IMR-90 (cell line): ENCODE results near the gene SGMS1. TPM values are rescaled to one million over a fixed set of nuclear protein-coding genes. Genes with fewer than 3 reads are reported as not detected.
A peak's percentile ranks its signal among the peaks of the same experiment; 100 is the strongest.

Source experiments
- ATAC-seq: fragments of 200-7000 bp; cut with Tn5 transposase; 2 replicates; pipeline ENCODE4 v1.9.1; 2020; ENCODE audit warnings: low read depth, mild to moderate bottlenecking, moderate library complexity
- BruUV-seq: library from RNA; stranded (reverse); fragments of 400-500 nt; replicated peaks from 2 replicates; lab custom pipeline; 2021; lab: Mats Ljungman, UMichigan
- CTCF ChIA-PET: fragments of 300-600 bp; formaldehyde crosslinking; extraction: SDS; loops from one replicate; lab custom pipeline; 2021; ENCODE audit warnings: antibody characterized with exemption; lab: Yijun Ruan, JAX
- POLR2A ChIA-PET: fragments of 300-600 bp; sonication (Branson Sonifier 250); formaldehyde crosslinking; loops from one replicate; lab custom pipeline; 2022; ENCODE audit warnings: antibody characterized with exemption; ENCODE audit not compliant: unreplicated experiment; lab: Charles Lee
- DNase-seq: peaks from one replicate; pipeline ENCODE4 v3.0.0; 2013
- H2AFZ ChIP-seq: replicated peaks from 2 replicates; pipeline ENCODE3; 2013; ENCODE audit warnings: low read length, mild to moderate bottlenecking; ENCODE audit not compliant: poor library complexity
- H2AK5ac ChIP-seq: 2 replicates; pipeline ENCODE4 v1.6.1; 2013; ENCODE audit warnings: low read depth, low read length, inconsistent platforms
- H2AK9ac ChIP-seq: replicated peaks from 2 replicates; pipeline ENCODE3; 2013; ENCODE audit warnings: mild to moderate bottlenecking, low read depth, low read length, moderate library complexity; ENCODE audit not compliant: poor library complexity
- H2BK120ac ChIP-seq: 2 replicates; pipeline ENCODE4 v1.6.1; 2013; ENCODE audit warnings: low read depth, low read length, inconsistent platforms
- H2BK15ac ChIP-seq: 3 replicates; pipeline ENCODE4 v1.6.1; 2013; ENCODE audit warnings: low read depth, low read length, inconsistent platforms
- H2BK20ac ChIP-seq: 2 replicates; pipeline ENCODE4 v1.6.1; 2013; ENCODE audit warnings: low read depth, mild to moderate bottlenecking, inconsistent platforms, low read length, moderate library complexity
- H2BK5ac ChIP-seq: 2 replicates; pipeline ENCODE4 v1.6.1; 2013; ENCODE audit warnings: mild to moderate bottlenecking, low read depth, low read length, inconsistent platforms; ENCODE audit not compliant: poor library complexity, severe bottlenecking
- H3K14ac ChIP-seq: replicated peaks from 2 replicates; pipeline ENCODE4 v1.6.1; 2013; ENCODE audit warnings: low read depth, low read length, inconsistent platforms
- H3K18ac ChIP-seq: 2 replicates; pipeline ENCODE4 v1.6.1; 2013; ENCODE audit warnings: low read depth, low read length, control low read depth
- H3K23ac ChIP-seq: 2 replicates; pipeline ENCODE4 v1.6.1; 2013; ENCODE audit warnings: low read depth, low read length, inconsistent platforms
- H3K27ac ChIP-seq: 2 replicates; pipeline ENCODE4 v1.5.1; 2013; ENCODE audit warnings: mild to moderate bottlenecking, control low read depth, low read length; ENCODE audit not compliant: insufficient read depth
- H3K27me3 ChIP-seq: 2 replicates; pipeline ENCODE4 v1.6.1; 2013; ENCODE audit warnings: low read length; ENCODE audit not compliant: control insufficient read depth, insufficient read depth
- H3K36me3 ChIP-seq: 2 replicates; pipeline ENCODE4 v1.6.1; 2013; ENCODE audit warnings: low read length, mixed read lengths; ENCODE audit not compliant: control insufficient read depth, insufficient read depth
- H3K4ac ChIP-seq: 2 replicates; pipeline ENCODE4 v1.6.1; 2013; ENCODE audit warnings: low read depth, low read length, inconsistent platforms
- H3K4me1 ChIP-seq: 2 replicates; pipeline ENCODE4 v1.6.1; 2013; ENCODE audit warnings: low read length, mixed read lengths; ENCODE audit not compliant: control insufficient read depth, insufficient read depth
- H3K4me2 ChIP-seq: 2 replicates; pipeline ENCODE4 v1.6.1; 2013; ENCODE audit warnings: low read depth, mild to moderate bottlenecking, control low read depth, low read length, moderate library complexity
- H3K4me3 ChIP-seq: 2 replicates; pipeline ENCODE4 v1.5.1; 2013; ENCODE audit warnings: low read depth, mild to moderate bottlenecking, control low read depth, low read length, moderate library complexity; ENCODE audit not compliant: insufficient read depth
- H3K56ac ChIP-seq: 2 replicates; pipeline ENCODE4 v1.6.1; 2013; ENCODE audit warnings: low read length, inconsistent platforms; ENCODE audit not compliant: insufficient read depth; ENCODE audit errors: extremely low read depth
- H3K79me1 ChIP-seq, 2 experiments: 2 replicates each; pipeline ENCODE4 v1.6.1; 2013; ENCODE audit warnings: low read length in 2 of 2, inconsistent platforms in 1 of 2, low read depth in 1 of 2
- H3K9ac ChIP-seq: 2 replicates; pipeline ENCODE4 v1.6.1; 2013; ENCODE audit warnings: low read depth, low read length, control low read depth
- H3K9me1 ChIP-seq: 2 replicates; pipeline ENCODE4 v1.6.1; 2013; ENCODE audit warnings: low read length, inconsistent platforms; ENCODE audit not compliant: insufficient read depth
- H3K9me3 ChIP-seq: 2 replicates; pipeline ENCODE4 v1.6.1; 2013; ENCODE audit warnings: low read length; ENCODE audit not compliant: control insufficient read depth, insufficient read depth
- H4K20me1 ChIP-seq: 2 replicates; pipeline ENCODE4 v1.6.1; 2013; ENCODE audit warnings: low read length, inconsistent platforms; ENCODE audit not compliant: insufficient read depth
- H4K5ac ChIP-seq: 2 replicates; pipeline ENCODE4 v1.6.1; 2013; ENCODE audit warnings: mild to moderate bottlenecking, low read depth, low read length, control low read depth
- H4K8ac ChIP-seq, 2 experiments: 2 replicates each; pipeline ENCODE4 v1.6.1; 2013; ENCODE audit warnings: low read depth in 2 of 2, low read length in 2 of 2, control low read depth in 1 of 2, inconsistent platforms in 1 of 2
- H4K91ac ChIP-seq: 2 replicates; pipeline ENCODE4 v1.6.1; 2013; ENCODE audit warnings: low read depth, low read length, inconsistent platforms; ENCODE audit not compliant: insufficient read depth
- CEBPB ChIP-seq: IDR thresholded peaks from 2 replicates; pipeline ENCODE4 v1.6.1; 2012; ENCODE audit warnings: low read depth, low read length, improper control_type of control experiment
- POLR2A ChIP-seq: IDR thresholded peaks from 2 replicates; pipeline ENCODE4 v1.6.1; 2012; ENCODE audit warnings: mild to moderate bottlenecking, low read depth, low read length
- RCOR1 ChIP-seq: IDR thresholded peaks from 2 replicates; pipeline ENCODE4 v1.6.1; 2012; ENCODE audit warnings: mild to moderate bottlenecking, low read length, improper control_type of control experiment; ENCODE audit not compliant: insufficient replicate concordance
- RFX5 ChIP-seq: IDR thresholded peaks from 2 replicates; pipeline ENCODE4 v1.8.0; 2012; ENCODE audit warnings: low read depth, mild to moderate bottlenecking, low read length, moderate library complexity
- WGBS, 2 experiments: methylation state at CpG; one replicate each; pipeline versions ENCODE4 v1.1.5 to v1.1.7; 2013; ENCODE audit warnings: missing lambda C conversion rate in 2 of 2; ENCODE audit not compliant: insufficient read length in 1 of 2; ENCODE audit errors: extremely low coverage in 2 of 2; 5-methylcytosine and 5-hydroxymethylcytosine counted together
- dilution Hi-C: fragments of 300-500 bp; cut with HindIII; formaldehyde crosslinking; loops from one replicate; pipeline ENCODE4 v1.14.3; 2018; ENCODE audit warnings: low sequenced_read_pairs; ENCODE audit not compliant: unreplicated experiment
- in situ Hi-C: fragments of 300-500 bp; cut with MboI; formaldehyde crosslinking; loops from 3 replicates; pipeline ENCODE4 v1.14.3; 2019; ENCODE audit warnings: low sequenced_read_pairs, inconsistent platforms, mixed read lengths
- intact Hi-C: fragments of 100-400 bp; cut with micrococcal nuclease; formaldehyde crosslinking; loops from 2 replicates; pipeline ENCODE4 v1.10.0; 2022
- polyA plus RNA-seq, 3 experiments: library from polyadenylated mRNA; depleted of rRNA; stranded (reverse); fragments of >200 nt; gene quantifications; 2 replicates each; pipeline ENCODE4 v1.2.3, GENCODE V29; 2012; ENCODE audit warnings: low replicate concordance in 1 of 3
- total RNA-seq: library from RNA; depleted of rRNA; stranded (reverse); fragments of >200 nt; gene quantifications from 2 replicates; pipeline ENCODE4 v1.2.3, GENCODE V29; 2012

Gene SGMS1
- total and polyA plus RNA-seq, 2 of the 4 experiments (the other 2 are of a cell fraction): 9.8 to 30.8 TPM

DNA sequence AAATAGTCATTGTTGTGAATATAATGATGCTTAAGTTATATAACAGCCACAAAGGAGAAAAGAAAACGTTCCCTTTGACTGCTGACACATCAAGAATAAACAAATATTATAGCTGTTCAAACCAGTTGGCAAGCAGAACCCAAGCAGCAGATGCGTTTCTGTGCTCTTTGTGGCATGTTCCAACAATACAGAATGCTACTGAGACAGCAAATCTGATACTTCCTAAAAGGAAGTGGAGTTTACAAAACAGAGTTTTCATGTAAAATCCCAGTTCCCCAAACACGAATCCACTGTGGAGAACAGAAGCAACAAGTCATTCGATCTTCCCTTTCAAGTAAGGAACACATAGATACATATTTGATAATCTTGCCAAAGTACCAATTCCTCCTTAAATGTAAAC lies 201.5 kb downstream of the SGMS1 start:
- Histone ChIP-seq H4K8ac (no peak overlapping the region), H3K4ac (no peak overlapping the region), H3K56ac (no peak overlapping the region), H2BK5ac (no peak overlapping the region), H2BK20ac (no peak overlapping the region), H3K4me2 (no peak overlapping the region), H3K23ac (no peak overlapping the region), H4K5ac (no peak overlapping the region), H3K27me3 (no peaks in the 10 kb centered on the region), H3K79me1 (peaks cover 4 to 20% of the 10 kb centered on the region in 2 experiments), H2AK9ac (no peak overlapping the region), H2AFZ (no peak overlapping the region), H3K27ac (no peak overlapping the region), H3K4me1 (peaks cover 4% of the 10 kb centered on the region; the same call in 1 of the 2 replicates), H3K9ac (no peak overlapping the region), H3K9me3 (no peaks in the 10 kb centered on the region), H3K18ac (no peak overlapping the region), H4K91ac (no peak overlapping the region), H2AK5ac (no peak overlapping the region), H3K14ac (no peak overlapping the region), H3K4me3 (no peak overlapping the region), H3K36me3 (no peaks in the 10 kb centered on the region), H3K9me1 (peaks cover 7% of the 10 kb centered on the region), H2BK120ac (no peak overlapping the region), H2BK15ac (no peak overlapping the region), H4K20me1 (0 out of 2 replicates have a peak, but pooled peaks cover 5% of the 10 kb centered on the region)
- TF ChIP-seq RFX5 (no peak), RCOR1 (no peak), CEBPB (no peak), POLR2A (no peak)
- WGBS, 2 experiments: 10% methylated on average over 2 of the region's 4 CpGs; no CpG with 5 or more reads in 1 of the 2 experiments
- intact Hi-C loops (no loop called here), dilution Hi-C loops (no loop called here), in situ Hi-C loops (no loop called here)
- CTCF ChIA-PET: no interaction called here
- BruUV-seq: no TSS peak
- POLR2A ChIA-PET: no interaction called here
- DNase-seq (peak; percentile 24), ATAC-seq (no peak)
